ENCODE measurements around the gene ANKRD16. TPM values are rescaled to one million over a fixed set of nuclear protein-coding genes. Genes with fewer than 3 reads are reported as not detected.

ANKRD16 gene
- total and polyA plus RNA-seq, 2 of the 8 experiments (the other 6 are each of a cell fraction or from before 2014, with no cell fraction given) = 8.2 to 12.7 TPM

GRCh38 chr10:5854131-5854475 is 35.6 kb downstream of the ANKRD16 start (continued):
- no peak for TF ChIP-seq CHD7 (IDR thresholded peaks at IDR 0.05; ENCODE audit: insufficient replicate concordance, low read length)
- TF ChIP-seq SIN3A (conservative IDR thresholded peaks at IDR 0.05 in 1 of 2, IDR thresholded peaks at IDR 0.05 in 1 of 2; ENCODE audit: low read depth in 1 of 2, low read length in 2 of 2) = no peak
- TF ChIP-seq POLR2A (IDR thresholded peaks at IDR 0.05; ENCODE audit: control extremely low read depth in 1 of 2, low read depth in 2 of 2, low read length in 2 of 2) = no peak
- no peak for TF ChIP-seq HDAC2 (IDR thresholded peaks at IDR 0.05; ENCODE audit: borderline replicate concordance in 1 of 2, low read depth in 2 of 2, low read length in 2 of 2)
- no peak for TF ChIP-seq RNF2 (IDR thresholded peaks at IDR 0.05; ENCODE audit: borderline replicate concordance, low read depth, low read length, missing control alignments, poor library complexity, severe bottlenecking)
- TF ChIP-seq SAP30 (IDR thresholded peaks at IDR 0.05; ENCODE audit: insufficient read depth, insufficient replicate concordance, low read length) = no peak
- no peak for TF ChIP-seq RBBP5 (IDR thresholded peaks at IDR 0.05; ENCODE audit: borderline replicate concordance, low read depth, low read length)
